A549 (cell line): ENCODE data around the gene DNAJA3. TPM values are rescaled to one million over a fixed set of nuclear protein-coding genes. Genes with fewer than 3 reads are reported as not detected.

Source experiments
- ATAC-seq, 2 experiments: fragments of 200-7000 bp in 1 of 2; fragments of >200 bp in 1 of 2; cut with Nextera tagmentation in 1 of 2; cut with Tn5 transposase in 1 of 2; 3 replicates each; pipeline versions ENCODE4 v1.8.0 to v1.9.1; 2018 to 2020; ENCODE audit warnings: mild to moderate bottlenecking in 1 of 2, moderate library complexity in 1 of 2
- CTCF ChIA-PET: fragments of 300-600 bp; sonication (Branson Sonifier 250); formaldehyde crosslinking; extraction: SDS; loops from one replicate; lab custom pipeline; 2021; ENCODE audit warnings: antibody characterized with exemption, inconsistent platforms; lab: Yijun Ruan, JAX
- POLR2A ChIA-PET: fragments of 350-600 bp; formaldehyde crosslinking; extraction: SDS; loops from one replicate; lab custom pipeline; 2021; ENCODE audit warnings: antibody characterized with exemption, inconsistent platforms; lab: Yijun Ruan, JAX
- DNase-seq, 2 experiments: peaks; one replicate each; pipeline versions ENCODE4 v3.0.0 to v3.0.0-alpha.2; 2011 to 2016; ENCODE audit warnings: low read depth in 1 of 2, low spot score in 1 of 2
- FAIRE-seq: peaks from 2 replicates; lab custom pipeline; 2011; peaks lifted over from hg19 to GRCh38; lab: Jason Lieb, UNC
- H3K27ac ChIP-seq, 2 experiments: fragments of >200 bp; sonication (Bioruptor Twin); formaldehyde crosslinking; 3 replicates each; pipeline ENCODE4 v1.5.1; 2016 to 2017
- H3K4me1 ChIP-seq: fragments of >200 bp; sonication (Bioruptor Twin); formaldehyde crosslinking; 3 replicates; pipeline ENCODE4 v1.6.1; 2016
- H3K4me2 ChIP-seq: fragments of >200 bp; sonication (Bioruptor Twin); formaldehyde crosslinking; 3 replicates; pipeline ENCODE4 v1.6.1; 2016
- H3K4me3 ChIP-seq: fragments of >200 bp; sonication (Bioruptor Twin); formaldehyde crosslinking; 3 replicates; pipeline ENCODE4 v1.5.1; 2016
- H3K9me3 ChIP-seq: fragments of >200 bp; sonication (Bioruptor Twin); formaldehyde crosslinking; 3 replicates; pipeline ENCODE4 v1.6.1; 2016
- CBX2 ChIP-seq: fragments of 200-600 bp; sonication (generic); IDR thresholded peaks from 2 replicates; pipeline ENCODE4 v1.6.1; 2016; ENCODE audit warnings: low read depth, mild to moderate bottlenecking, borderline replicate concordance
- CTCF ChIP-seq: fragments of >200 bp; sonication (Bioruptor Twin); formaldehyde crosslinking; IDR thresholded peaks from 3 replicates; pipeline ENCODE4 v1.5.1; 2016
- FOSB ChIP-seq: fragments of 250-450 bp; sonication (Bioruptor Pico); IDR thresholded peaks from 2 replicates; pipeline ENCODE4 v1.5.0; 2020; ENCODE audit warnings: mild to moderate bottlenecking, moderate library complexity
- HMGXB4 ChIP-seq: fragments of 250-450 bp; sonication (Bioruptor Pico); IDR thresholded peaks from 2 replicates; pipeline ENCODE4 v1.5.0; 2021; ENCODE audit warnings: mild to moderate bottlenecking, moderate library complexity, borderline replicate concordance
- HOXB5 ChIP-seq: fragments of 250-450 bp; sonication (Bioruptor Pico); IDR thresholded peaks from 2 replicates; pipeline ENCODE4 v1.5.0; 2020; ENCODE audit warnings: mild to moderate bottlenecking, moderate library complexity
- JUNB ChIP-seq: fragments of >200 bp; sonication (Bioruptor Twin); formaldehyde crosslinking; IDR thresholded peaks from 2 replicates; pipeline ENCODE4 v1.6.1; 2016
- KDM5A ChIP-seq: fragments of 200-600 bp; sonication (generic); IDR thresholded peaks from 2 replicates; pipeline ENCODE4 v1.6.1; 2016; ENCODE audit warnings: antibody characterized with exemption, mild to moderate bottlenecking
- PBX3 ChIP-seq: IDR thresholded peaks from 2 replicates; pipeline ENCODE4 v1.6.1; 2012
- RAD21 ChIP-seq, 2 experiments: fragments of >200 bp in 1 of 2; sonication (Bioruptor Twin) in 1 of 2; formaldehyde crosslinking in 1 of 2; IDR thresholded peaks in 1 of 2; conservative IDR thresholded peaks in 1 of 2; 2 replicates in 1 of 2; 3 replicates in 1 of 2; pipeline ENCODE4 v1.6.1; 2012 to 2018; ENCODE audit warnings: inconsistent platforms in 1 of 2
- RNF2 ChIP-seq: fragments of 200-600 bp; sonication (generic); IDR thresholded peaks from 2 replicates; pipeline ENCODE4 v1.6.1; 2016; ENCODE audit warnings: low read depth, mild to moderate bottlenecking, antibody characterized with exemption, moderate library complexity, borderline replicate concordance
- SMC3 ChIP-seq: fragments of >200 bp; sonication (Bioruptor Twin); formaldehyde crosslinking; IDR thresholded peaks from 3 replicates; pipeline ENCODE4 v1.6.1; 2018; ENCODE audit warnings: inconsistent platforms
- ZFP36 ChIP-seq: fragments of 450-650 bp; IDR thresholded peaks from 2 replicates; pipeline ENCODE4 v1.6.1; 2014; ENCODE audit warnings: borderline replicate concordance; ENCODE audit not compliant: partially characterized antibody
- WGBS: methylation state at CpG from one replicate; pipeline ENCODE4 v1.1.6; 2017; ENCODE audit errors: missing lambda C conversion rate; 5-methylcytosine and 5-hydroxymethylcytosine counted together
- polyA plus RNA-seq, 4 experiments: library from polyadenylated mRNA; depleted of rRNA in 3 of 4; stranded (reverse); fragments of >200 nt; fragmentation: RNase III in 1 of 4; extraction: RNeasy Plus Mini Kit Qiagen cat#74134 plus additional on column Dnase treatment in 1 of 4; gene quantifications; 2 replicates in 3 of 4; 3 replicates in 1 of 4; pipeline ENCODE4 v1.2.3, GENCODE V29; 2011 to 2017

Gene DNAJA3
- polyA plus RNA-seq, 2 of the 4 experiments (the other 2 are of a cell fraction): 64.6 to 77.2 TPM

- POLR2A ChIA-PET: interaction anchor here (1.2 to 1.5 kb wide), 2 partner anchors 131 to 132 kb away, joined by 3 to 5 read pairs; partner anchors contain the start of gene TFAP4
- no peak overlapping the region for H3K4me2 ChIP-seq
- peaks cover 4% of the 10 kb centered on the region; the same call in 1 of the 3 replicates for H3K4me1 ChIP-seq
- DNase-seq: peak; percentile 77
- no peak for TF ChIP-seq KDM5A
- TF ChIP-seq PBX3: no peak
- TF ChIP-seq CTCF: peak; percentile 92
- peak; percentile 52 to 58; a peak in 4 of 5 replicates for TF ChIP-seq RAD21 (conservative IDR thresholded peaks at IDR 0.05 in 1 of 2, IDR thresholded peaks at IDR 0.05 in 1 of 2)
- no peak for TF ChIP-seq FOSB (CRISPR knock-in tag)
- no peak for TF ChIP-seq JUNB
- TF ChIP-seq SMC3: peak; percentile 50
- TF ChIP-seq, all 56 proteins: peak for 3
- FAIRE-seq (no peak), ATAC-seq (peak; percentile 60 to 84)
- Histone ChIP-seq H3K4me3 (no peak overlapping the region), H3K9me3 (no peaks in the 10 kb centered on the region), H3K27ac (no peak overlapping the region)
- CTCF ChIA-PET: interaction anchor here (0.6 to 32.6 kb wide), 31 partner anchors 12 to 721 kb away, joined by 3 to 833 read pairs (median 23); partner anchors contain the start of genes CORO7, GLIS2, HMOX2 and NMRAL1
- WGBS: 60% methylated on average over 20 of the region's 20 CpGs
These were observed 21.3 kb upstream of the DNAJA3 start for GRCh38 chr16:4404247-4404966.

- 89% methylated on average over 19 of the region's 24 CpGs for WGBS
- CTCF ChIA-PET: interaction anchor here (1.3 to 32.6 kb wide), 17 partner anchors 12 to 186 kb away, joined by 3 to 833 read pairs (median 31); partner anchors contain the start of genes CORO7, GLIS2, PAM16 and VASN
- TF ChIP-seq HOXB5 (CRISPR knock-in tag) (no peak), ZFP36 (no peak), HMGXB4 (CRISPR knock-in tag) (no peak), RNF2 (no peak), CBX2 (no peak)
- H3K9me3 ChIP-seq: no peaks in the 10 kb centered on the region
- H3K4me1 ChIP-seq: peaks cover 4% of the 10 kb centered on the region; the same call in 1 of the 3 replicates
- no peak overlapping the region for H3K4me2 ChIP-seq
- no peak overlapping the region for H3K4me3 ChIP-seq
- H3K27ac ChIP-seq: no peak overlapping the region
- FAIRE-seq (no peak), DNase-seq (no peak), ATAC-seq (no peak)
- POLR2A ChIA-PET: interaction anchor here (1.2 to 1.5 kb wide), 2 partner anchors 132 to 133 kb away, joined by 3 to 5 read pairs; partner anchors contain the start of gene TFAP4
These were observed 20.5 kb upstream of the DNAJA3 start for GRCh38 chr16:4404967-4405696.
